ENCODE measurements around the gene PCCA.
"Not testable (repeated sequence)": the region's sequence is repeated elsewhere in the genome, so short reads cannot be mapped to it uniquely, and the experiment has no call there.

The PCCA gene

DNA sequence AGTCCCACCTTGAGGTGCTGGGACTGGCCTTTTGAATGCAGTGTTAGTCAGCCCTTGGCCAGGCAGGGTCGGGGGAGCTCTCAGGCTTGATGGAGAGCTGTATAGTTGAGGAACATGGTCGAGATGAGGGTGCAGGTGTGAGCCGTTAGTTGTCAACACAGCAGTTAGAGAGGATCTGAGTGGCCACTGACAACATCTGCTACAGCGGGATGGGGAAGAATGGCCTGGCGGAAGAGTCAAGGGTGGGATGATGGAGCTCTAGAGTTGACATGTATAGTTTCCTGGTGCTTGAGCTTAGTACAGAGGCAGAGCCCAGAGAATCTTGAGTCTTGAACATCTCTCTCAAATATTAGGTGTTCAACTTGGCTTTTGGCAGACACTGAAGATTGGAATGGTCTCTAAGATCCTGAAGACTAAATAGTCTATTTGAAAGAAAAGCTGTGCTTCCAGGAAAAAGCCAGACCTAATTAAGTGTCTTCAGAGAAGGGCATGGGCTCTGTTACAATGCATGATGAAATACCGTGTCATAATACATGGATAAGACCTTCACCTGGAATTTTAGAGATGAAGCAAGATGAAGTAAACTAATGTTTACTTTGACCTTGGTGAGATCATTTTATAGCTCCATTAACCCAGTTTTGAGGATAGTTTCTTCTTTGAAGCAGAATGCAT, 9.7 kb downstream of the PCCA start:
- DNase-seq (ENCODE audit: low read depth) = no peak

GRCh38 chr13:100099117-100099445, 10.2 kb downstream of the PCCA start:
- not testable (repeated sequence) for DNase-seq (ENCODE audit: low read depth)

DNA sequence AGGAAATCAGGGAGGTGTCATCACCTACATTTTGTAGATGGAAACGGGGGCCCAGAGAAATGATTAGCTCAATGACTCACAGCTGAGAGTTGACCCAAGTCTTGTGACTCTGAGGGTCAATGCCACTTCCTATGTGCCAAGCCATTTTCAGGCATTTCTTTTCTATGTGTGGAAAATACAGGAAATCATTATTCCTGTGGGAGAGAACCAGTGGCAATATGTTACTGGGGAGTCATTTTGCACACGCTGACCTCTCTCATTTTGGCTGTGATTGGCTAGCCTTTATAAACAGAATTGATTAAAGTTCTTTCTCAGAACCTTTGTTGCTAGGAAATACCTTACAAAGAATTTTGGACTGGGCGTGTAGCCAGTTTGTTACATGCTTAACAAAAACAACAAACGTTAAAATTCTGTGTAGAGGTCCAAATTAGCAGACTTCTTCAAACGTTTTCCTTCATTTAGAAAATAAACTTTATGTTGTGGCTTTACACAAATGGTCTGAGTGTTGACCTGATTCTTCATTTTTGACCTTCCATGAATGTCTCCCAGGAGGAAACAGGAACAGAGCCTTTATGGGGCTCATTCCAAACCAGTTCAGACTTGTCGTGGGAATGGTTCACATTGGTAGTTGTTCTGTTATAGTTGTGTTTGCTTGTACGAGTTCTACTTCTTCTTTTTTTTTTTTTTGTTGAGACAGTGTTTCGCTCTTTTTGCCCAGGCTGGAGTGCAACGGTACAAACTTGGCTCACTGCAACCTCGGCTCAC, 11.4 kb downstream of the PCCA start:
- DNase-seq (ENCODE audit: low read depth) = no peak

- no peak for DNase-seq (ENCODE audit: low read depth)
These were observed 13.1 kb downstream of the PCCA start for GRCh38 chr13:100102042-100102441.

DNA sequence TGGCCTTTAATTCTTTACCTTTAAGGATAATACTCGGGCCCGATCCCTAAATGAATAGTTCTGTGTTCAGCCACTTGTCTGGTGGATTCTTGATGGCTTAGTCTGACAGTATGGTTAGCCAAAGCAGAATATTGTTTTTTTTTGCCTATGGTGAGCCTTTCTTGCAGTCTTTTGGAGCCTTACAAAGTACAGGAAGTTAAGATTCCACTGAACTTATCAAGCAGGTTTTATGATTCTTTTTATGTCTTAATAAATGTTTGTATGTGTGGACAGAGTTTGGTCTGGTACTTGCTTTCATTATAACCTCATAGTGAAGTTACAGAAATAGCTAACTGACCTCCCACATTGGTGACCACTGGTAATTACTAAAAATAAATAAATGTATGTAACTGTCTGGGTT, 17.1 kb downstream of the PCCA start:
- DNase-seq (ENCODE audit: low read depth) = no peak

DNA sequence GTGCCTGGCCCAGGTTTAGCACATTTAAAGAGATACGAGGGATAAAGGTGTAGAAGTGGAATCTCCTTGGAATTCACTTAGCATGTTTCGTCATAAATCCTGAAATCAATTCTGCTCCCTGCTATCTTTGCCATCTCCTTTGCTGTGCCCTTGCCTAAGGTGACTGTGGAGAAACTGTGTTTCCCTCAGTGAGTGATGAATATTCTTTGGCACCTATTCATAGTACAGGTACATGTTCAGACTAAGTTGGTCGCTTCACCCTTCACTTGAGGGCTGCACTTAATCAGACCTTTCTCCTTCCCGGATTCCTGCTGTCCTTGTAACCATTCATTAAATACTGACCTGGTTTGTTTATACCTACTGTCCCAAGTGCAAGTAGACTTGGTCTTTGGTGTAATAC, 17.8 kb downstream of the PCCA start:
- no peak for DNase-seq (ENCODE audit: low read depth)

DNA sequence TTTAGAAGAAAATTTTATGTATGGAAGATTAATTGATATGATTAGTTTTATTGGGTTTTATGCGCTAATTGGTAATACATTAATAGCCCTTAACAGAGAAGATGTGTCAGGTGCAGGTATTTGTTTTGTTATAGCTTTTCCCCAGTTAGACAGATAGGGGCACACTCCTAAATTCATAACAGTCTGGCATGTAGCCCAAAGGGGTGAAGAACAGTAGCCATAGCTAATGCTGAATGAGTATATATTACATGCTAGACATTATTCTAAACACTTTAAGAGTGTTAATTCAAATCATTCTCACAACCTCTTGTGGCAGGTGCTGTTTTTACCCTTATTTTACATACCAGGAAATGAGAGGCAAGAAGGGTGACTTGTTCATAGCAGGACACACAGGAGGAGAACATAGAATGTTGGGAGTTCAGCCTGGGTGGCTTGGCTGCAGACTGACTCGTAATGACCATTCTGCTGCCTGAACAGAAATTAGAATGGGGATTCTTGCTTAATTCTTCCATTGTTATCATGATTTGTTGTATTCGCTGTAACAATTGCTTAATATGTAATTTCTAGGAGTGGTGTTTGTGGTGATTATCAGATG, 20.1 kb downstream of the PCCA start:
- no peak for DNase-seq (ENCODE audit: low read depth)

DNA sequence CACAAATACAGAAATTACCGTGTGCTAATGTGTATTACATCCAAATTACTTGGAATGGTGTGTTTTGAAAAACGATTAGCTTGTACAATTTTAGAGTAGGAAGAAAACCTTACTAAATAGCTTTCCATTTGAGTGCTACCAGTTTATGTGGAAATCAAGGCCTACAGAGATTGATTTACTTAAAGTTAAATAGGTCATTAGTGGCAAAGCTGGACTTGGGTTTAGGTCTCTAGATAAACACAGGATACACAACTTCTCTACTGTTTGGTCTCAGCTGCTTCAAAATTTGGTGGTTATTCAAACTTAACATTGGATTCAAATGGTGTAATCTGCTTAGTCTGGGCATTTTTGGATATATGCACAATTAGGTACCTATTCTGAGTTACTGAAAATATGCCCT, 21.4 kb downstream of the PCCA start:
- DNase-seq (ENCODE audit: low read depth) = no peak

- DNase-seq (ENCODE audit: low read depth) = no peak
These were observed 23.4 kb downstream of the PCCA start for GRCh38 chr13:100112186-100112838.

DNA sequence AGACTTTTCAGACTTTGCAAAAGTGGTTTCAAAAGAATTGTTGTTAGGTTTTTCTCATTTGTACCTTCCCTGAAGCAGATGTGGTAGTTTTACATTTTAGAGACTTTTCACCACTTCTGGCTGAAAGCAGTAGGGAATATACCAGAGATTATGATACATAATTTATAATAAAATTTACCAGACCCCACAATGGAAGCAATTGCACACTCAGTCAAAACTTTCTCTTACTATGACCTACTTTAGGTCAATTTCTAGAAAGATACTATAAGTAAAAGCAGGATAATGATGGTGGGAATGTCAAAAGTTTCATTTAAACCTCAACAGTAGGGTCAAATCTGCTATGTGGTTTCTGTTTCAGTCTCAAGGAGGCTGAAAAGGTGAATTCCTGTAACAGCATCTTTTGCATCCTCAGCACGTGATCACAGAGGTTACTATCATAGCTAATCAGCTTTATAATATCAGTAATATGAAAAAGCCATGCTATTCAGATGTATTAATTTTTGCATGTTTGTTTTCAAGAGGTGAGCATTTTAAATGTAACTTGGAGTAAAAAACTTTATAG, 26.9 kb downstream of the PCCA start:
- no peak for DNase-seq (ENCODE audit: low read depth)

DNA sequence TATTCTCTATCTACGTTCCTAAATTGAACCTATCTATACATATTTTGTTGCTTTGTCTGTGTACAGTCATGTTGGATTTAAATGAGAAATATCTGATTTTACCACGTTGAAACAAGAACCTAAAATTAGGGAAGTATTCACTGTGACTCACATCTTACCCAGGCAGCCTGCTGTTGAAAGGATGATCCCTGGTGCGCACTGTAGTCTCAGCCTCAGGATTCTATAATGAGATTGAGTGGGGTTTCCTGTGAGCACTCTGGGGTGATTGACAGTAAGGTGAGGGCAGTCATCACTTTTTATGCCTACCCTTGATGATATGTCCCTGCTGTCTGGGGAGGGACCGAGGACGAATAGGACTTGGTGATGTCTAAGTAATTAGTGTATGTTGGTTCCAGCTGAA, 35.4 kb downstream of the PCCA start:
- no peak for DNase-seq (ENCODE audit: low read depth)

- DNase-seq (ENCODE audit: low read depth) = no peak
These were observed 37.1 kb downstream of the PCCA start for GRCh38 chr13:100125946-100126345.

GRCh38 chr13:100128373-100128772, 39.5 kb downstream of the PCCA start:
- DNase-seq (ENCODE audit: low read depth) = no peak

DNA sequence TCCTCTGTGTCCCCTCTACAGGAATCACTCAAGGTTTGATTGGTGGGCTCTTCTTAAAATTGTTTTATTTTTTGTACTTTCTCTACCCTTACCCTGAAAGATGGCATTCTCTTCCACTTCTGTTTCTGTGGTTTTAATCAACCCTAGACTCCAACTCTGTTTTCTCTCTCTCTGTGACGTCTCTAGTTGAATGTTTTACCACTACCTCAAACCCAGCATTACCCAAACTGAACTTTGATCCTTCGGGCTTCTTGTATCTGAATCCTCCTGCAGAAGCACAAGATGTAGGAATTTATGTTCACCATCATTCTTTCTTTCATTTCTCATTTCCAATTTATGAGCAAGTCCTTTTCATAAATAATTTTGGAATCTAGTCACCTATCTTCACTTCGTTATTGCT, 39.9 kb downstream of the PCCA start:
- no peak for DNase-seq (ENCODE audit: low read depth)

DNA sequence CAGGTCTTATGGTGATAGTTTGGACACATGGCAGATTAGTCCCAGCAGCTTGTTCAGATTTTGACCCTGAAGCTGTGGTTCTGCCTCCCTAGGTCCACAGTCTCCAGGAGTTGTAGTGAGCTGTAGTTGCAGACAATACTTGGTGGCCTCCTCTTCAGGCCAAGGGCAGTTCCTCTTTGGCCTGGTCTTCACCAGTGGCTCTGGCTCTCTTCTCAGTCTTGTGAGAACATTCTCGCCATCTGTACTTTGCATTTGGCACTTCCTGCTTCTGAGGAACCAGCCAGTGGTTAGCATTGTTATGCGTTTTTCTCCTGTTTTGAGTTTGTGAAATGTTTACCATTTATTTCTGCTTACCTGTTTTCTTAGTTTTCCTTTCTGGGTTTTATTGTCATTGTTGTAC, 40.7 kb downstream of the PCCA start:
- DNase-seq (ENCODE audit: low read depth) = no peak

DNA sequence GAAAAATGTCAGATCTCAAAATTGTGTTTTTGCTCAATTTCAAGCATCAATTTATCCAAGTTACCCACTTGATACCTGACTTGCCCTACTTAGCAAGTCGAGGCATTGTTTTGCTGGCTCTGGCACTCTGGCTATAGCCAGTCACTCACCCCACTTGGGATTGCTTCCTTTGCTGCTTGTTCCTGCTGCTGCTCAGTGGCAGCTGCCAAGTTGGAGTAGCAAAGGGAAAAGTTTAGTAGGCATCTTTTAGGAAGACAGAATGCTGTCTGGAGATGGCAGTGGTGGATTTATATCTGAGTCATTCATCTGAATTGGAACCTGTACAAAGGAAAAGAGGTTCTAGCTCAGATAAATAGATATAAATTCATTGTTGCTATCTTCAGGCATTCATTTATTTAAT, 41.2 kb downstream of the PCCA start:
- DNase-seq (ENCODE audit: low read depth) = no peak

- no peak for DNase-seq (ENCODE audit: low read depth)
These were observed 42.1 kb downstream of the PCCA start for GRCh38 chr13:100130930-100131511.

GRCh38 chr13:100131863-100132574, 43.1 kb downstream of the PCCA start:
- DNase-seq (ENCODE audit: low read depth) = peak; percentile 80

DNA sequence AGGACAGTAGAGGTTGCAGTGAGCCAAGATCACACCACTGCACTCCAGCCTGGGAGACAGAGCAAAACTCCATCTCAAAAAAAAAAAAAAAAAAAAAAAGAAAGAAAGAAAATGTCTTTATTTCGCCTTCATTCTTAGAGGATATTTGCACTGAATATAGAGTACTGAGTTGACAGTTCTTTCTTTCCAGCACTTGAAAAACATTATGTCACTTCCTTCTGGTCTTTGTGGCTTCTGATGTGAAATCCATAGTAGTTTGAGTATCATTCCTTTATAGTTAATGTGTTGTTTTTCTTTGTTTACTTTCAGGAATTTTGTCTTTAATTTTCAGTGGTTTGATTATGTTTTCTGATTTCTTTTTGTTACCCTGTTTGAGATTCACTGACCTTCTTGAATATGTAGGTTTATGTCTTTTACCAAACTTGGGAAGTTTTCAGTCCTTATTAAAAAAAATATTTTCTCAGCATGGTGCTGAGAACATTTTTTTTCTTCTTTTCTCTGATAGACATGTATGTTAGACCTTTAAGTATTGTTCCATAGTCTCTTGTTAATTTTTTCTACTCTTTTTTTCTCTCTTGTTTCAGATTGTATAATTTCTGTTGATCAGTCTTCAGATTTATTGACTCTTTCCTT, 50.1 kb downstream of the PCCA start:
- no peak for DNase-seq (ENCODE audit: low read depth)

- no peak for DNase-seq (ENCODE audit: low read depth)
These were observed 50.9 kb downstream of the PCCA start for GRCh38 chr13:100139817-100140216.

GRCh38 chr13:100140441-100140840, 51.5 kb downstream of the PCCA start:
- no peak for DNase-seq (ENCODE audit: low read depth)
